RWPE1 (cell line): ENCODE data around the gene MAT1A.

Experiments
- CTCF ChIA-PET: fragments of 350-600 bp; sonication (Branson Sonifier 250); formaldehyde crosslinking; extraction: SDS; loops from one replicate; lab custom pipeline; 2021; lab: Yijun Ruan, JAX
- POLR2A ChIA-PET: fragments of 400-600 bp; formaldehyde crosslinking; extraction: SDS; loops from one replicate; lab custom pipeline; 2020; ENCODE audit warnings: antibody characterized with exemption; ENCODE audit not compliant: low non-redundant PET; lab: Yijun Ruan, JAX
- DNase-seq: peaks from one replicate; pipeline ENCODE4 v3.0.0; 2012; ENCODE audit warnings: low spot score
- H3K27ac ChIP-seq: fragments of 450-650 bp; 2 replicates; pipeline ENCODE4 v1.5.1; 2017
- CTCF ChIP-seq: fragments of 450-650 bp; conservative IDR thresholded peaks from 2 replicates; pipeline ENCODE4 v1.5.1; 2017; ENCODE audit warnings: low read depth, mild to moderate bottlenecking

Gene MAT1A

GRCh38 chr10:80289451-80290287 lies at the start of gene MAT1A:
Gene MAT1A, minus strand, starts transcription at chr10:80289658. Its CDS starts 235 bp downstream, at chr10:80289423.
- POLR2A ChIA-PET: no interaction called here
- CTCF ChIA-PET: interaction anchor here (0.6 to 0.9 kb wide), 2 partner anchors 131 to 295 kb away, joined by 3 read pairs; no protein-coding TSS in a partner anchor
- no peak within 1 kb of the TSS for H3K27ac ChIP-seq
- no peak for DNase-seq
- no peak for TF ChIP-seq CTCF

GRCh38 chr10:80333983-80334382 lies 44.5 kb upstream of the MAT1A start:
- ChIA-PET POLR2A (no interaction called here), CTCF (interaction anchor here (0.7 kb wide), 1 partner anchor 44 kb away, joined by 3 read pairs; no protein-coding TSS in a partner anchor)
- no peak for TF ChIP-seq CTCF
- DNase-seq: no peak
- no peak overlapping the region for H3K27ac ChIP-seq

- DNase-seq: no peak
- TF ChIP-seq CTCF: no peak
- CTCF ChIA-PET: interaction anchor here (0.6 kb wide), 1 partner anchor 64 kb away, joined by 3 read pairs; no protein-coding TSS in a partner anchor
- POLR2A ChIA-PET: no interaction called here
- no peak overlapping the region for H3K27ac ChIP-seq
Observed at GRCh38 chr10:80324891-80325364, 35.5 kb upstream of the MAT1A start.

- DNase-seq: peak; percentile 38
- TF ChIP-seq CTCF: no peak
- no peak overlapping the region for H3K27ac ChIP-seq
- CTCF ChIA-PET: no interaction called here
- POLR2A ChIA-PET: no interaction called here
Observed at GRCh38 chr10:80324086-80324485, 34.6 kb upstream of the MAT1A start.

DNA sequence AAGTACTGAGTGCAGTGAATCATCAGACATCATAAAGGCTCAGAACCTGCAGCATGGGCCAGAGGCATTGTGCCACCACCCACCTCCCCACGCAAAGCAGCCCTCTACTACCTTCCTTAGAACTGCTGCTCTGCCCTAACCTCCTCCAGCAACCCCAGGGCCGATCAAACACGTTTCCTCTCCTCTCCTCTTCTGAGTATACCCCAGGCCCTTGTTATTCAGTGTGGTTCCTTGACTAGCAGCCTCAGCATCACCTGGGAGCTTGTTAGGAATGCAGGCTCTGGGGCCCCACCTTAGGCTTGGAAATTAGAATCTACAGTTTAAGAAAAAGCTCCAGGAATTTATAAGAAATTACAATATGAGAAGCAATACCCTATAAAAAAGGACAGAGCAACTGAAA lies 33.9 kb upstream of the MAT1A start:
- no peak overlapping the region for H3K27ac ChIP-seq
- TF ChIP-seq CTCF: no peak
- no peak for DNase-seq
- CTCF ChIA-PET: no interaction called here
- POLR2A ChIA-PET: no interaction called here

DNA sequence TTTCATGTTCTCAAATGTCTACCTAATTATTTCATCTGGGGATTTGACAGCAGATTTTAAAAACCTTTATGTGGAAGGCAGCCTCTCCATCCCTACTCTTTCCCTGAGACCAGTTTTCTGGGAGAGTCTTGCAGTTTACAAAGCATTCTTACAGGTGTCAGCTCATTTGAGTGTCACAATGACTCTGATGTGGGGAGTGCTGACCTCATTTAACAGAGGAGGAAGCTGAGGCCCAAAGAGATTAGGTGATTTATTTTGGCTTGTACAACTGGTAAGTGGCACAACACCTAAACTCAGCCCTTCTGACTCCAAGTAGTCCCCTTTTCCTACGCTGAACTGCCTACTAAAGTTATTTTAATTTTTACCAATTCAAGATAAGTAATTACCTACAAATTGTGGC lies 33.3 kb upstream of the MAT1A start:
- ChIA-PET CTCF (no interaction called here), POLR2A (no interaction called here)
- TF ChIP-seq CTCF: no peak
- H3K27ac ChIP-seq: no peak overlapping the region
- DNase-seq: no peak
